ENCODE results near the gene C12orf75.

- TF ChIP-seq CTCF (IDR thresholded peaks at IDR 0.05) (no peak), POLR2AphosphoS5 (IDR thresholded peaks at IDR 0.05; ENCODE audit: insufficient read depth in 1 of 2, low read depth in 1 of 2) (no peak)
Measured at GRCh38 chr12:105406497-105406896, 76.0 kb downstream of the C12orf75 start.
